GM23248 (cell line): ENCODE results near the gene CDK8.

Experiments
- EZH2 ChIP-seq: fragments of 200-600 bp; sonication (generic); IDR thresholded peaks from 2 replicates; pipeline ENCODE4 v1.6.1; 2018; ENCODE audit warnings: antibody characterized with exemption, mild to moderate bottlenecking; ENCODE audit not compliant: insufficient read depth, poor library complexity, severe bottlenecking
- EZH2phosphoT487 ChIP-seq: fragments of 200-600 bp; sonication (generic); IDR thresholded peaks from 2 replicates; pipeline ENCODE4 v1.6.1; 2018; ENCODE audit warnings: antibody characterized with exemption, moderate library complexity, mild to moderate bottlenecking, low read depth; ENCODE audit not compliant: insufficient read depth

- TF ChIP-seq EZH2 (no peak), EZH2phosphoT487 (no peak)
These were observed 86.9 kb downstream of the CDK8 start for GRCh38 chr13:26340807-26341206.
